ENCODE results near the gene CABYR.

CABYR gene

DNA sequence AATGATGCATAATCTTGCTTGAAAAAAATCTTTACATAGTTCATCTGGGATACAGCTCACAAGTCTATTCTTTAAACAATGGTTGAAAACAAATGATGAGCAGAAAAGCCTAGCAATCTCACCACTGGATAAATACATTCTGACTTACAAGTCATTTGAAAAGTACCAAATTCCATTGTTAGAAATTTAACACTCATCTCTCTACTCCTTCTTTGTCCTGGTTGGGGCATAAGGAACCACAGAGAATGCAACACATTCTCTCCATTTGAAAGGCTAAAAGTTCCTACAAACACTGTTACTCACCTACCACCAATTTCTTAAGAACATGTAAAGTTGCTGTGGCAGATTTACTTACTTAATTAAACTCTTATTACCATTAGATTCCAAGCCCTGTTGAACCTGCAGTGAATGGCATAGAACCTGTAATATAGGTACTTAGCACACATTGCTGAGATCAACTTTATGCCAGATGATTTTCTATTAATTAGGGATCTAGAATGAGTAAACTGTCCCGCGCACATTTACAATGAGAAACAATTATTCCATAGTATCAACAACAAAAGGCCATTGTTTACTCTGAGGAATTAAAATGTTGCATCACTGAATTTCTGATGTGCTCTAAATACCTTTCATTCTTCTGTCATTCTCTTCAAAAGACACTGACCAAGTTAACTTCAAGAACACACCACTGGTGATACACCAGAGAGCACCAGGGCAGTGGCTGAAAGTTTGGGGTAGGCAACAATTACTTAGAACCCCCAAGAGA, 69.6 kb downstream of the CABYR start:
- TF ChIP-seq EZH2phosphoT487 (conservative IDR thresholded peaks at IDR 0.05; ENCODE audit: low read length): no peak
- TF ChIP-seq, protein P1, sequence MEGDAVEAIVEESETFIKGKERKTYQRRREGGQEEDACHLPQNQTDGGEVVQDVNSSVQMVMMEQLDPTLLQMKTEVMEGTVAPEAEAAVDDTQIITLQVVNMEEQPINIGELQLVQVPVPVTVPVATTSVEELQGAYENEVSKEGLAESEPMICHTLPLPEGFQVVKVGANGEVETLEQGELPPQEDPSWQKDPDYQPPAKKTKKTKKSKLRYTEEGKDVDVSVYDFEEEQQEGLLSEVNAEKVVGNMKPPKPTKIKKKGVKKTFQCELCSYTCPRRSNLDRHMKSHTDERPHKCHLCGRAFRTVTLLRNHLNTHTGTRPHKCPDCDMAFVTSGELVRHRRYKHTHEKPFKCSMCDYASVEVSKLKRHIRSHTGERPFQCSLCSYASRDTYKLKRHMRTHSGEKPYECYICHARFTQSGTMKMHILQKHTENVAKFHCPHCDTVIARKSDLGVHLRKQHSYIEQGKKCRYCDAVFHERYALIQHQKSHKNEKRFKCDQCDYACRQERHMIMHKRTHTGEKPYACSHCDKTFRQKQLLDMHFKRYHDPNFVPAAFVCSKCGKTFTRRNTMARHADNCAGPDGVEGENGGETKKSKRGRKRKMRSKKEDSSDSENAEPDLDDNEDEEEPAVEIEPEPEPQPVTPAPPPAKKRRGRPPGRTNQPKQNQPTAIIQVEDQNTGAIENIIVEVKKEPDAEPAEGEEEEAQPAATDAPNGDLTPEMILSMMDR (IDR thresholded peaks at IDR 0.05; ENCODE audit: insufficient read depth, low read length, poor library complexity, severe bottlenecking): no peak
- Histone ChIP-seq H4K20me1 (ENCODE audit: low read depth, low read length) (no peaks in the 10 kb centered on the region), H3F3A (ENCODE audit: insufficient read depth) (no peaks in the 10 kb centered on the region), H3K4me2 (ENCODE audit: low read depth, low read length, poor library complexity, severe bottlenecking) (no peak overlapping the region), H3K9me3 (ENCODE audit: insufficient read depth, low read length) (no peaks in the 10 kb centered on the region), H3K27ac (ENCODE audit: low read depth, low read length) (no peak overlapping the region), H3K36me3 (ENCODE audit: low read length) (no peaks in the 10 kb centered on the region), H3K79me2 (ENCODE audit: insufficient read depth, low read length) (no peaks in the 10 kb centered on the region), H3K9me2 (replicated peaks; ENCODE audit: insufficient read depth, low read length) (no peaks in the 10 kb centered on the region), H2AFZ (ENCODE audit: low read depth, low read length, severe bottlenecking) (no peak overlapping the region), H3K4me3 (ENCODE audit: insufficient read depth, low read length, poor library complexity, severe bottlenecking) (no peak overlapping the region), H3K9ac (ENCODE audit: low read length) (no peak overlapping the region), H3K27me3 (ENCODE audit: low read length) (no peaks in the 10 kb centered on the region)

DNA sequence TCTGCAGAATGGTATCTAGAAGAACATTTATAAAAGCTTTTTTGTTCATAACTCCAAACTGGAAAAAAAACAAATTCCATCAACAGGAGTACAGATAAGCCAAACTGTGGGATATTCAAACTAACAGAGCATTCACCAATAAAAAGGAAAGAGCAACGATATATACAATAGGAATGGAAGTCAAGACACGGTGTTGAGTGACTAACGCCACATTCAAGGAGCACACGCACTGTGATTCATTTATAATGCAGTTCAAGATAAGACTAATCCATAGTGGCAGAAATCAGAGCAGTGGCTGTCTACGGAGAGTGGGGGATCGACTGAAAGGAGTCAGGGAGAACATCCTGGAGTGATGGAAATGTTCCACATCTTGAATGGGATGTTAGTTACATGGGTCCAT, 70.7 kb downstream of the CABYR start:
- Histone ChIP-seq H3K27me3 (ENCODE audit: low read length) (no peaks in the 10 kb centered on the region), H3K79me2 (ENCODE audit: insufficient read depth, low read length) (no peaks in the 10 kb centered on the region), H3K9ac (ENCODE audit: low read length) (no peak overlapping the region), H3K9me2 (replicated peaks; ENCODE audit: insufficient read depth, low read length) (no peaks in the 10 kb centered on the region), H4K20me1 (ENCODE audit: low read depth, low read length) (no peaks in the 10 kb centered on the region), H3K36me3 (ENCODE audit: low read length) (no peaks in the 10 kb centered on the region), H2AFZ (ENCODE audit: low read depth, low read length, severe bottlenecking) (no peak overlapping the region), H3K4me3 (ENCODE audit: insufficient read depth, low read length, poor library complexity, severe bottlenecking) (no peak overlapping the region), H3K9me3 (ENCODE audit: insufficient read depth, low read length) (no peaks in the 10 kb centered on the region), H3K27ac (ENCODE audit: low read depth, low read length) (no peak overlapping the region), H3K4me2 (ENCODE audit: low read depth, low read length, poor library complexity, severe bottlenecking) (no peak overlapping the region), H3F3A (ENCODE audit: insufficient read depth) (no peaks in the 10 kb centered on the region)
- TF ChIP-seq, protein P1 (IDR thresholded peaks at IDR 0.05; ENCODE audit: insufficient read depth, low read length, poor library complexity, severe bottlenecking): no peak
- TF ChIP-seq EZH2phosphoT487 (conservative IDR thresholded peaks at IDR 0.05; ENCODE audit: low read length): no peak

Data from SU-DHL-6 (cell line).